Measurements from ENCODE around the gene FOXR1.
A peak's percentile ranks its signal among the peaks of the same experiment; 100 is the strongest.
"Not testable (repeated sequence)": the region's sequence is repeated elsewhere in the genome, so short reads cannot be mapped to it uniquely, and the experiment has no call there.

Gene FOXR1

DNA sequence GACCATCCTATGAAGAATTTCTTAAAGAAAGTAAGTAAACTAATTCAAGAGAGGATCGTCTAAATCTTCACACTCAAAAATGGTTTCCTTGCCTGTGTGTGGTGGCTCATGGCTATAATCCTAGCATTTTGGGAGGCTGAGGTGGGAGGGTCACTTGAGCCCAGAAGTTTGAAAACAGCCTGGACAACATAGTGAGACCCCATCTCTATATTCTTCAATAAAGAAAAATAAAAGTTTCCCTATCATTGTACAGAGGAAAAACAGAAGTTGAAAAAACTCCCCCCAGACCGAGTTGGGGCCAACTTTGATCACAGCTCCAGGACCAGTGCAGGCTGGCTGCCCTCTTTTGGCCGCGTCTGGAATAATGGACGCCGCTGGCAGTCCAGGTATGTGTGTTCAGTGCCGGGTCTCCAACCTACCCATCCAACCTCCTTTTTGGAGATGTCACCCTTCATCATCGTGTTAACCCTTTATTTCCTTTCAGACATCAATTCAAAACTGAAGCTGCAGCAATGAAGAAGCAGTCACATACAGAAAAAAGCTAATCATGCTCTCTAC, 43.6 kb downstream of the FOXR1 start:
- no peak for DNase-seq (ENCODE audit: low read depth)
- TF ChIP-seq MYC (IDR thresholded peaks at IDR 0.05; ENCODE audit: low read depth, low read length) (no peak), POLR2A (IDR thresholded peaks at IDR 0.05; ENCODE audit: extremely low read depth, insufficient read length) (no peak)
- TF ChIP-seq, protein P1, sequence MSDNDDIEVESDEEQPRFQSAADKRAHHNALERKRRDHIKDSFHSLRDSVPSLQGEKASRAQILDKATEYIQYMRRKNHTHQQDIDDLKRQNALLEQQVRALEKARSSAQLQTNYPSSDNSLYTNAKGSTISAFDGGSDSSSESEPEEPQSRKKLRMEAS (IDR thresholded peaks at IDR 0.05; ENCODE audit: low read depth, low read length): no peak
- TF ChIP-seq, protein P2, sequence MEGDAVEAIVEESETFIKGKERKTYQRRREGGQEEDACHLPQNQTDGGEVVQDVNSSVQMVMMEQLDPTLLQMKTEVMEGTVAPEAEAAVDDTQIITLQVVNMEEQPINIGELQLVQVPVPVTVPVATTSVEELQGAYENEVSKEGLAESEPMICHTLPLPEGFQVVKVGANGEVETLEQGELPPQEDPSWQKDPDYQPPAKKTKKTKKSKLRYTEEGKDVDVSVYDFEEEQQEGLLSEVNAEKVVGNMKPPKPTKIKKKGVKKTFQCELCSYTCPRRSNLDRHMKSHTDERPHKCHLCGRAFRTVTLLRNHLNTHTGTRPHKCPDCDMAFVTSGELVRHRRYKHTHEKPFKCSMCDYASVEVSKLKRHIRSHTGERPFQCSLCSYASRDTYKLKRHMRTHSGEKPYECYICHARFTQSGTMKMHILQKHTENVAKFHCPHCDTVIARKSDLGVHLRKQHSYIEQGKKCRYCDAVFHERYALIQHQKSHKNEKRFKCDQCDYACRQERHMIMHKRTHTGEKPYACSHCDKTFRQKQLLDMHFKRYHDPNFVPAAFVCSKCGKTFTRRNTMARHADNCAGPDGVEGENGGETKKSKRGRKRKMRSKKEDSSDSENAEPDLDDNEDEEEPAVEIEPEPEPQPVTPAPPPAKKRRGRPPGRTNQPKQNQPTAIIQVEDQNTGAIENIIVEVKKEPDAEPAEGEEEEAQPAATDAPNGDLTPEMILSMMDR (IDR thresholded peaks at IDR 0.05; ENCODE audit: low read depth, low read length): no peak
- peak overlapping the region; percentile 100 for H3K4me3 ChIP-seq (ENCODE audit: low read depth, low read length)

DNA sequence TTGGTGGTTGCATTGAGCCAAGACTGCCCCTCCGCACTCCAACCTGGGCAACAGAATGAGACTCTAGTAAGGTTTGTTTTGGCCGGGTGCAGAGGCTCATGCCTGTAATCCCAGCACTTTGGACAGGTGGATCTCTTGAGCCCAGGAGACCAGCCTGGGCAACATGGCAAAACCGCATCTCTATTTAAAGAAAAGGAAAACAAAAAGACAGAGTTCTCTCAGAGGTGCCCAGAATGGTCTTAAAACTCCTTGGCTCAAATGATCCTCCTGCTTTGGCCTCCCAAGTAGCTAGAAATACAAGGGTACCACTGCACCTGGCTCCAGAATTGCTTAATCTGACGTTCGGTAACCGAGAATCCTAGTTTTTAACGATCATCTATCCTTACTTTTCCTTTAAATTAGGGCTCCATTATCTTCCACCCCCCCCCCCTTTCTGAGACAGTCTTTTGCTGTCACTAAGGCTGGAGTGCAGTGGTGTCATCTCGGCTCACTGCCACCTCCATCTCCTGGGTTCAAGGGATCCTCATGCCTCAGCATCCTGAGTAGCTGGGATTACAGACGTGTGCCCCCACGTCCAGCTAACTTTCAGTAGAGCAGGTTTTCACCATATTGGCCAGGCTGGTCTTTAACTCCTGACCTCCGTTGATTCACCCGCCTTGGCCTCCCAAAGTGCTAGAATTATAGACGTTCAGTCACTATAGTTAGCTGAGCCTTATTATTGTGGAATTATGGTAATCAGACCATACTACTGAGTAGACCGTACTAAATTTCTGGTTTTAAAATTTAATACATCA, 44.9 kb downstream of the FOXR1 start:
- TF ChIP-seq, protein P2 (IDR thresholded peaks at IDR 0.05; ENCODE audit: low read depth, low read length): no peak
- TF ChIP-seq MYC (IDR thresholded peaks at IDR 0.05; ENCODE audit: low read depth, low read length) (no peak), POLR2A (IDR thresholded peaks at IDR 0.05; ENCODE audit: extremely low read depth, insufficient read length) (no peak)
- TF ChIP-seq, protein P1 (IDR thresholded peaks at IDR 0.05; ENCODE audit: low read depth, low read length): no peak
- H3K4me3 ChIP-seq (ENCODE audit: low read depth, low read length): peak overlapping the region; percentile 100
- no peak for DNase-seq (ENCODE audit: low read depth)

DNA sequence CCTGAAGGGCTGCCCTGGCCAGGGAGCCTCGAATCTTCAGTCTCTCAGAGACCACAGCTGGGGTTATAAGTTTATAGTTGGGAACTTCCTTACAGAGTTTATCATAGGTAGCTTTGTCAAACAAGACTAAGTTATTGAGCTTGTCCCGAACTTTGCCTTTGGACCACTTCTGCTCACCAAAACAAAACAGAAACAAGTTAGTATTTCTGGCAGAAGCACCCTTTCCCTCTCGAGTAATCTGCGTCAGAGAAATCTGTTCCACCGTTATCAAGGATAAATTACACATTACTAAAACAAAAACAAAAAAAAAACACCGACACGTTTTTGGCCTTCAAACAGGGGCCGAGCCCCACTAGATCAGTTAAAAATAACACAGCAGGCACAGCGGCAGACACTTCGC, 45.8 kb downstream of the FOXR1 start:
- H3K4me3 ChIP-seq (ENCODE audit: low read depth, low read length): peak overlapping the region; percentile 100
- DNase-seq (ENCODE audit: low read depth): not testable (repeated sequence)

DNA sequence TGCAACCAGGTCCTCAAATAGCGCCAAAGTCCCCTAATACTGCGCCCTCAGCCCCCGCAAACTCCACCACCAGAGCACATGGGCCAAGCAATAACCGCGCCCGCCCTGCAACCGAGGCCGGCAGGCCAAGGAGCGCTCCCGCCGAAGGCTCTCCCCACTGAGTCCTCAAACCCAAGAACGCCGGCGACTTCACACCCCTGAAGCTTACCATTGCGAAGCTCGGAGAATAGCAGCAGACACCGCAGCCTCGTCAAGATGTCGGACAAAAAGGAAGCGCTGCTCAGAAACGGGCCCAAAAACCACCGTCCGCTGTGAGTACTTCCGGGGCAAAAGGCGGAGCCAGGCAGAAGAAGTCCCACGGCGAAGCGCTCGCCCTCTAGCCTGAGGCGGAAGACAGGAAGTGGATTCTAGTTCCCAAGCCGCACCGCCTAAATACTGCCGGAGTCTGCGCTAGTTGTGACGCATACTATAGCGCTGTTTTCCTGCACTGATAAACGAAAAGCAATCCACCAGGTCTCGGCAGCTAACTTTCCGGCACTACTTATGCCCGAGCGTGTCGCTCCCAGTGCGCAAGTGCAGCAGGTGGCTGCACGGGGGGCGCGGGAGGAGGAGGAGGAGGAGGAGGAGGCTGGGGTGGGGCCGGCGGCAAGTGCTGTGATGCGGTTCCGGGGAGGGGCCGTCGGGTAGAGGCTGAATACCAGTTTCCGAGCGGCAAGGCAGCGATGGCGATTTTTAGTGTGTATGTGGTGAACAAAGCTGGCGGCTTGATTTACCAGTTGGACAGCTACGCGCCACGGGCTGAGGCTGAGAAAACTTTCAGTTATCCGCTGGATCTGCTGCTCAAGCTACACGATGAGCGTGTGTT, 46.7 kb downstream of the FOXR1 start, which contains the start of the genes RPS25 and TRAPPC4:
Gene RPS25 (minus strand): TSS at position 270 of the 865 bp plus-strand sequence. CDS start 59 bp downstream, at position 211.
Gene TRAPPC4 (plus strand): TSS at position 693 of the 865 bp plus-strand sequence. CDS start 30 bp downstream, at position 723.
- H3K4me3 ChIP-seq (ENCODE audit: low read depth, low read length): peak within 1 kb of the TSS; percentile 100
- DNase-seq (ENCODE audit: low read depth): peak; percentile 99
- TF ChIP-seq, protein P1 (IDR thresholded peaks at IDR 0.05; ENCODE audit: low read depth, low read length): peak; percentile 73
- TF ChIP-seq POLR2A (IDR thresholded peaks at IDR 0.05; ENCODE audit: extremely low read depth, insufficient read length) (peak; percentile 93), MYC (IDR thresholded peaks at IDR 0.05; ENCODE audit: low read depth, low read length) (peak; percentile 82)
- TF ChIP-seq, protein P2 (IDR thresholded peaks at IDR 0.05; ENCODE audit: low read depth, low read length): no peak

DNA sequence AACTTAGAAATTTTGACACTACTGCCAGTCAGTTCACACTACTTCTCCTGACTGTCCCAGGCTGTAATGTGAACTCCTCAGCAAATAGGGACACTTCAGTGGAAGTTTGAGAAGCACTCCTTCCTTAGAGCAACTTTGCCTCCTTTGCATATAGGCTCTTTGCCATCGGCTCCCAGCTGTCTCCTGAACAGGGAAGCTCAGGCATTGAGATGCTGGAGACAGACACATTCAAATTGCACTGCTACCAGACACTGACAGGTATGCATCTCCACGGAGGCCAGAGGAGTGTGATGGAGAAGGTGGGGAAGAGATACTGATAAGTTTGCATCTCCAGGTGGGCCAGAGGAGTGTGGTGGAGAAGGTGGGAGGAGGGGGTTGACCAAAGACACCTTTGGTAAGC, 48.4 kb downstream of the FOXR1 start:
- TF ChIP-seq, protein P2 (IDR thresholded peaks at IDR 0.05; ENCODE audit: low read depth, low read length): no peak
- TF ChIP-seq, protein P1 (IDR thresholded peaks at IDR 0.05; ENCODE audit: low read depth, low read length): no peak
- no peak for TF ChIP-seq POLR2A (IDR thresholded peaks at IDR 0.05; ENCODE audit: extremely low read depth, insufficient read length)
- no peak for TF ChIP-seq MYC (IDR thresholded peaks at IDR 0.05; ENCODE audit: low read depth, low read length)
- peak overlapping the region; percentile 100 for H3K4me3 ChIP-seq (ENCODE audit: low read depth, low read length)
- no peak for DNase-seq (ENCODE audit: low read depth)
